ENCODE data around the gene B3GNT7. TPM values are rescaled to one million over a fixed set of nuclear protein-coding genes. Genes with fewer than 3 reads are reported as not detected.

Gene B3GNT7
- polyA plus RNA-seq, 1 donor from 2014 or later: 0.67 TPM

DNA sequence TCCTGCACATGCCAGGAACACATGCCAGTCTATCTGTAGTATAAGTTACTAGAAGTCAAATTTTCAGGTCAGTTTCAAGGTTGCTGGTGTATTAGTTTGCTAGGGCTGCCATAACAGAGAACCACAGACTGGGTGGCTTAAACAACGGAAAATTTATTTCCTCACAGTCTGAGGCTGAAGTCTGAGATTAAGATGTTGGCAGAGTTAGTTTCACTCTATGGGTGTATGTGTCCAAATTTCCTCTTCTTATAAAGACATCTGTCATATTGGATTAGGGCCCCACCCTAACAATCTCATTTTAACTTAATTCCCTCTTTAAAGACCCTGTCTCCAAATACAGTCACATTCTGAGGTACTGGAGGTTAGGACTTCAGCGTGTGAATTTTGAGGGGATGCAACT, 26.5 kb downstream of the B3GNT7 start:
- H3K36me3 ChIP-seq (ENCODE audit: insufficient read depth, low read length): no peaks in the 10 kb centered on the region
- no peak overlapping the region for H3K4me3 ChIP-seq (ENCODE audit: low read length)
- no peak overlapping the region for H3K27ac ChIP-seq (ENCODE audit: low read length)
- no peaks in the 10 kb centered on the region for H3K79me2 ChIP-seq (replicated peaks; ENCODE audit: insufficient read depth, low read length)
- no peak overlapping the region for H3K9ac ChIP-seq (ENCODE audit: low read length)
- no peak overlapping the region for H2AFZ ChIP-seq (ENCODE audit: low read depth, low read length)
- H3K9me3 ChIP-seq (ENCODE audit: low read length): no peaks in the 10 kb centered on the region
- H3F3A ChIP-seq (ENCODE audit: insufficient read depth, low read length, poor library complexity, severe bottlenecking): no peaks in the 10 kb centered on the region
- no peaks in the 10 kb centered on the region for H4K20me1 ChIP-seq (ENCODE audit: insufficient read depth)
- no peaks in the 10 kb centered on the region for H3K27me3 ChIP-seq (ENCODE audit: insufficient read depth, low read depth, low read length)
- H3K9me2 ChIP-seq (ENCODE audit: insufficient read depth, low read length): no peaks in the 10 kb centered on the region
- H3K4me2 ChIP-seq (ENCODE audit: low read length): no peak overlapping the region
- TF ChIP-seq POLR2AphosphoS5 (IDR thresholded peaks at IDR 0.05) (no peak), EP300 (conservative IDR thresholded peaks at IDR 0.05; ENCODE audit: poor library complexity, severe bottlenecking) (no peak), SMC3 (conservative IDR thresholded peaks at IDR 0.05; ENCODE audit: poor library complexity) (no peak), TAF1 (IDR thresholded peaks at IDR 0.05; ENCODE audit: low read depth) (no peak)
- TF ChIP-seq, protein P1, sequence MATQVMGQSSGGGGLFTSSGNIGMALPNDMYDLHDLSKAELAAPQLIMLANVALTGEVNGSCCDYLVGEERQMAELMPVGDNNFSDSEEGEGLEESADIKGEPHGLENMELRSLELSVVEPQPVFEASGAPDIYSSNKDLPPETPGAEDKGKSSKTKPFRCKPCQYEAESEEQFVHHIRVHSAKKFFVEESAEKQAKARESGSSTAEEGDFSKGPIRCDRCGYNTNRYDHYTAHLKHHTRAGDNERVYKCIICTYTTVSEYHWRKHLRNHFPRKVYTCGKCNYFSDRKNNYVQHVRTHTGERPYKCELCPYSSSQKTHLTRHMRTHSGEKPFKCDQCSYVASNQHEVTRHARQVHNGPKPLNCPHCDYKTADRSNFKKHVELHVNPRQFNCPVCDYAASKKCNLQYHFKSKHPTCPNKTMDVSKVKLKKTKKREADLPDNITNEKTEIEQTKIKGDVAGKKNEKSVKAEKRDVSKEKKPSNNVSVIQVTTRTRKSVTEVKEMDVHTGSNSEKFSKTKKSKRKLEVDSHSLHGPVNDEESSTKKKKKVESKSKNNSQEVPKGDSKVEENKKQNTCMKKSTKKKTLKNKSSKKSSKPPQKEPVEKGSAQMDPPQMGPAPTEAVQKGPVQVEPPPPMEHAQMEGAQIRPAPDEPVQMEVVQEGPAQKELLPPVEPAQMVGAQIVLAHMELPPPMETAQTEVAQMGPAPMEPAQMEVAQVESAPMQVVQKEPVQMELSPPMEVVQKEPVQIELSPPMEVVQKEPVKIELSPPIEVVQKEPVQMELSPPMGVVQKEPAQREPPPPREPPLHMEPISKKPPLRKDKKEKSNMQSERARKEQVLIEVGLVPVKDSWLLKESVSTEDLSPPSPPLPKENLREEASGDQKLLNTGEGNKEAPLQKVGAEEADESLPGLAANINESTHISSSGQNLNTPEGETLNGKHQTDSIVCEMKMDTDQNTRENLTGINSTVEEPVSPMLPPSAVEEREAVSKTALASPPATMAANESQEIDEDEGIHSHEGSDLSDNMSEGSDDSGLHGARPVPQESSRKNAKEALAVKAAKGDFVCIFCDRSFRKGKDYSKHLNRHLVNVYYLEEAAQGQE (IDR thresholded peaks at IDR 0.05; ENCODE audit: borderline replicate concordance): no peak

DNA sequence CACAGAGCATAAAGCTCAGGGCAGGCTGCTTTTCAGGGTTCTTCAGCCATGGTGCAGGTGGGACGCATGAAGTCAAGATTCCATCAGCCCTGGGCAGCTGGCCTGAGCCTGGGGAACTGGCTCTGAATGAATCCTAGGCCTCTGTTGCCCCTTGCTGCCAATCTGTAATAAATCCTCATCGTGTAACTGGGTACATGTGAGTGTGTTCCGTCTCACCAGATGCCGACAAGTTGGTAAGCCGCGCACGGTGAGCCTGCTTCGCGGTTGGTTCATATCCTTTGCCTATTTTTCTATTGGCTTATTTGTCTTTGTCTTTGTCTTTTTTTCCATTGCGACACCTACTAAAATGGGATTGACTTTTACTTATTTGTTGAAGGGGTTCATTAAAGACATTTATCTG, 27.7 kb downstream of the B3GNT7 start:
- Histone ChIP-seq H4K20me1 (ENCODE audit: insufficient read depth) (no peaks in the 10 kb centered on the region), H3K9me2 (ENCODE audit: insufficient read depth, low read length) (no peaks in the 10 kb centered on the region), H2AFZ (ENCODE audit: low read depth, low read length) (no peak overlapping the region), H3K36me3 (ENCODE audit: insufficient read depth, low read length) (no peaks in the 10 kb centered on the region), H3K4me3 (ENCODE audit: low read length) (no peak overlapping the region), H3K9ac (ENCODE audit: low read length) (no peak overlapping the region), H3K4me2 (ENCODE audit: low read length) (no peak overlapping the region), H3K27ac (ENCODE audit: low read length) (no peak overlapping the region), H3F3A (ENCODE audit: insufficient read depth, low read length, poor library complexity, severe bottlenecking) (no peaks in the 10 kb centered on the region), H3K27me3 (ENCODE audit: insufficient read depth, low read depth, low read length) (no peaks in the 10 kb centered on the region), H3K79me2 (replicated peaks; ENCODE audit: insufficient read depth, low read length) (no peaks in the 10 kb centered on the region), H3K9me3 (ENCODE audit: low read length) (no peaks in the 10 kb centered on the region)
- TF ChIP-seq EZH2 (IDR thresholded peaks at IDR 0.05; ENCODE audit: borderline replicate concordance, insufficient read depth, low read length, poor library complexity, severe bottlenecking): no peak
- TF ChIP-seq RAD21 (conservative IDR thresholded peaks at IDR 0.05): no peak

DNA sequence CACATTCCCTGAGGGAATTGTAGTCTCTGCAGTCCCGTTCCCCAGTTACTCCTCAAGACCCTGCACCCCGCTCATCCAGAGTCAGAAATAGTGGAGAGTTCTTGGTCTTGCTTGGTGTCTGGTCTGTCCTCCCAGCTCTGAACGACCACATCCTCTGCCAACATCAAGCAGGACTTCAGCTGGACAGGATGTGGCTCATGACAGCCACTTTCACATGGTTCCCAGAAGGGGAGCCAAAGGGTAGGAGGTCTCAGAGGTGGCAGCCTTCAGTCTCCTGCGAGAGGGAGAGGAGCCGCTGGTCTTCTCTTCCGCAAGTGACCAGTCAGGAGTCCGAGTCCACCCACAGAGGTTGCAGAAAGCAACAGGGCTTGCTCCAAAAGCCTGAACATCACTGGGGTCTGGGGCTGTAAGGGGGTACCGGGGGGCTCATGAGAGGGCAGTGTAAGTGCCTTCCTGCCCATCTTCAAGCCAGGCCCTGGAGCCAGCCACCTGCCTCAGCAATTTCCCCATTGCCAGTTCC, 29.8 kb downstream of the B3GNT7 start:
- TF ChIP-seq MXI1 (conservative IDR thresholded peaks at IDR 0.05; ENCODE audit: poor library complexity, severe bottlenecking): no peak
- TF ChIP-seq, protein P2, sequence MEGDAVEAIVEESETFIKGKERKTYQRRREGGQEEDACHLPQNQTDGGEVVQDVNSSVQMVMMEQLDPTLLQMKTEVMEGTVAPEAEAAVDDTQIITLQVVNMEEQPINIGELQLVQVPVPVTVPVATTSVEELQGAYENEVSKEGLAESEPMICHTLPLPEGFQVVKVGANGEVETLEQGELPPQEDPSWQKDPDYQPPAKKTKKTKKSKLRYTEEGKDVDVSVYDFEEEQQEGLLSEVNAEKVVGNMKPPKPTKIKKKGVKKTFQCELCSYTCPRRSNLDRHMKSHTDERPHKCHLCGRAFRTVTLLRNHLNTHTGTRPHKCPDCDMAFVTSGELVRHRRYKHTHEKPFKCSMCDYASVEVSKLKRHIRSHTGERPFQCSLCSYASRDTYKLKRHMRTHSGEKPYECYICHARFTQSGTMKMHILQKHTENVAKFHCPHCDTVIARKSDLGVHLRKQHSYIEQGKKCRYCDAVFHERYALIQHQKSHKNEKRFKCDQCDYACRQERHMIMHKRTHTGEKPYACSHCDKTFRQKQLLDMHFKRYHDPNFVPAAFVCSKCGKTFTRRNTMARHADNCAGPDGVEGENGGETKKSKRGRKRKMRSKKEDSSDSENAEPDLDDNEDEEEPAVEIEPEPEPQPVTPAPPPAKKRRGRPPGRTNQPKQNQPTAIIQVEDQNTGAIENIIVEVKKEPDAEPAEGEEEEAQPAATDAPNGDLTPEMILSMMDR (IDR thresholded peaks at IDR 0.05; ENCODE audit: poor library complexity, severe bottlenecking): no peak
- TF ChIP-seq, protein P1 (IDR thresholded peaks at IDR 0.05; ENCODE audit: borderline replicate concordance): no peak

More for the DNA sequence above, 29.8 kb downstream of the B3GNT7 start:
- Histone ChIP-seq H4K20me1 (ENCODE audit: insufficient read depth) (no peaks in the 10 kb centered on the region), H3K36me3 (ENCODE audit: insufficient read depth, low read length) (no peaks in the 10 kb centered on the region), H3K4me2 (ENCODE audit: low read length) (no peak overlapping the region), H3K9ac (ENCODE audit: low read length) (no peak overlapping the region), H3K27ac (ENCODE audit: low read length) (no peak overlapping the region), H3K9me2 (ENCODE audit: insufficient read depth, low read length) (no peaks in the 10 kb centered on the region), H2AFZ (ENCODE audit: low read depth, low read length) (no peak overlapping the region), H3K79me2 (replicated peaks; ENCODE audit: insufficient read depth, low read length) (no peaks in the 10 kb centered on the region), H3K4me3 (ENCODE audit: low read length) (no peak overlapping the region), H3K27me3 (ENCODE audit: insufficient read depth, low read depth, low read length) (no peaks in the 10 kb centered on the region), H3F3A (ENCODE audit: insufficient read depth, low read length, poor library complexity, severe bottlenecking) (no peaks in the 10 kb centered on the region), H3K9me3 (ENCODE audit: low read length) (no peaks in the 10 kb centered on the region)
